ENCODE data around the gene PMVK.

DNA sequence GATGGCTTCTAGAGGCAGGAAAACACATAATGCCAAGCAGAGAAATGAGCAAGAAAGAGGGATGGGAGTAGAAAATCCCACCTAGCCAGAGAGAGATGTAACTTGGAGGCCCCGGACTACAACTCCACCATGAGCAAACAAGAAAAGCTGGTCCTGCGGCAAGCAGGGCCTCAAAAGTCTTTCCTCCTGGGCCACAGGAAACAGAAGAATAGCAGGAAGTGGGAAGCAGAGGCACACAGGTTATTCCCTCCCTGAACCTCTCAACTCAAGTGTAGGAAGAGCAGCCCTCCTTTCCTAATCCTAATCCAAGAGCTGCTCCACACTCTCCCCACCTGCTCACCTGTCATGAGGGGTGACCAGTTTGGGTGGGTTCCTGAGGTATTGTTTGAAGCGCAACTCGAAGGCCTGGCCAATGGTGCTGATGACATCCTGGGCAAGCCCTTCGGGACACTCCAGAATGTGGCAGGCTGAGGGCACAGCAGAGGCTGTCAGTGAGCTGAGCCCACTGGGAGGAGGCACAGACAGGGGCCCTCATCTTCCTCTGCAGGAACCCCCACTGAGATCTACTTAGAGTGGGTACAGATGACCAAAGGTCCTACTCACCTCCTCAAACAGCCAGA is 30.9 kb upstream of the PMVK start:
- TF ChIP-seq CTCF (IDR thresholded peaks at IDR 0.05; ENCODE audit: low read depth, low read length): no peak
- TF ChIP-seq POLR2A (IDR thresholded peaks at IDR 0.05; ENCODE audit: extremely low read depth, insufficient read length): no peak
- no peak for TF ChIP-seq MAX (IDR thresholded peaks at IDR 0.05; ENCODE audit: low read depth, low read length)
